ENCODE data around the gene ST6GALNAC2.
"Not testable (repeated sequence)": the region's sequence is repeated elsewhere in the genome, so short reads cannot be mapped to it uniquely, and the experiment has no call there.

The ST6GALNAC2 gene

GRCh38 chr17:76538941-76539570 lies 46.6 kb downstream of the ST6GALNAC2 start:
- no peak for DNase-seq

GRCh38 chr17:76538281-76538931 lies 47.3 kb downstream of the ST6GALNAC2 start:
- no peak for DNase-seq

DNA sequence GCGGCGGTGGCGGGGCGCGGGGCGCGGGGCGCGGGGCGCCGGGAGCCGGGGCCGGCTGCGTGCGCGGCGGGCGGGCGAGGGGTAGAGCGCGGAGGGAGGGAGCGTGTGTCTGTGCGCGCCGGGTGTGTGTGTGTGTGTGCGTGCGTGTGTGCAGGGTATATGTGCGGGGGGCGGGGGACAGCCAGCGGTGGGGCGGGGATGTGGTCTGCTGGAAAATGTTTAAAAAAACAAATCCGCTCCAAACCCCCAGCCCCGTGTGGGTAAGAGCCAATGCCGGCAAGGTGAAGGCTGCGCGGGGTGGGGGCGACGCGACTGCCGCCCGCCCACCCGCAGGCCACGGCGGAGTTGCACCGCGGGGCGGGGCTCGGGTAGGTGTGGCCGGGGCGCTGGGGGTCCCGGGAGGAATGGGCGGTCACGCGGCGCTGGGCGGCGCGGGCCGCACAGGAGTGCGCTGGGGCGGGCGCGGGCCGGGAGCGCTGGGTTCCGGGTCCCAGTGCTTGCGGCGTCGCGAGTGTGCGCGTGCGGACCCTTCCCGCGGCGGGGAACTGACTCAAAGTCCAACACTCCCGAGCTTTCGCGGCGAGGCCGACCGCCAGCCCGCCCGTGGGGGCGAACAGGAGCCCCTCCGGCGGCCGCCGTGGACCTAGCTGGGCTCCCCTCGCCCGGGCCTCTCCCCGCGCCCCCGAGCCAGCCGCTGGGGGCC lies 47.9 kb downstream of the ST6GALNAC2 start, which contains the start of gene CYGB:
CYGB (minus strand) TSS at position 132 of the 703 bp plus-strand sequence. CDS start 167 bp downstream, outside the sequence.
- DNase-seq = no peak

- no peak for DNase-seq
Measured at GRCh38 chr17:76537288-76537577, 48.4 kb downstream of the ST6GALNAC2 start.

DNA sequence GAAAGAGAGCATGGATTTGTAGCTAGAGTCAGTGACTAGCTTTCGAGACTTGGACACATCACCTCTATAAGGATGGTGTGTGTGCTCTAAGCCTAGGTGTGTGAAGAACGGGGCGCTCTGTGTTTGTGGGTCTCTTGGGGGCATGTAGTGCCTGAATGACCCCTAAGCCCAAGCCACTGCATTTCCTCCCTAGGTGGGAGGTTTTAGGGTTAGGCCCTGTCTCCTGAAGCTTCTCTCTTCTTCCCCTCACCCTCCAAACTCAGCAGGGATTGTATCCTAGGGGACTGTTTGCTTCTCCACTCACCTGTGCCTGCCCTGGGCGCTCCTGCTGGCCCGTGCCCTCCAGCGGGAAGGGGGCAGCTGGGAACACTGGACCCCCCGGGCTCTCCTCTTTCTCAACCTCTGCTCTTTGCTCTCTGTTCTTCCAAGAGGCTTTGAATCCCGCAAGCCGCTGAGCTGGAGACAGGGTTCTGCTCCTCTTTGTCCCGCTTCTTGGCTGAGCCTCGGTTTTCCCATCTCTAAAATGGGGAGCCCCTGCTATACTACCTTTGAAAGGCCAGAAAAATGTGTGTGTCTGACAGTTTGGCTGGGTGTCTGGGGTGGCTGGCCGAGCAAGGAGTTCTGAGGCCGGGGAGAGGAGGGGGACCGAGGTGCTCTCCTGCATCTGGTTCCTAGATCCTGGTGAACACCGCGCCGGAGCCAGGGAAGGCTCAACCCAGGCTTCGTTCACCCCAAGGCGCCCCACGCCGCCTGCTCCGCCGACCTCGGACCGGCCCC lies 49.0 kb downstream of the ST6GALNAC2 start:
- DNase-seq = no peak

GRCh38 chr17:76535788-76536510 lies 49.7 kb downstream of the ST6GALNAC2 start:
- DNase-seq = no peak

GRCh38 chr17:76534831-76535732 lies 50.6 kb downstream of the ST6GALNAC2 start:
- DNase-seq = no peak

GRCh38 chr17:76533640-76534359 lies 51.9 kb downstream of the ST6GALNAC2 start:
- not testable (repeated sequence) for DNase-seq

GRCh38 chr17:76532072-76532651 lies 53.5 kb downstream of the ST6GALNAC2 start:
- DNase-seq = no peak

- DNase-seq = no peak
Measured at GRCh38 chr17:76531486-76532038, 54.1 kb downstream of the ST6GALNAC2 start.

DNA sequence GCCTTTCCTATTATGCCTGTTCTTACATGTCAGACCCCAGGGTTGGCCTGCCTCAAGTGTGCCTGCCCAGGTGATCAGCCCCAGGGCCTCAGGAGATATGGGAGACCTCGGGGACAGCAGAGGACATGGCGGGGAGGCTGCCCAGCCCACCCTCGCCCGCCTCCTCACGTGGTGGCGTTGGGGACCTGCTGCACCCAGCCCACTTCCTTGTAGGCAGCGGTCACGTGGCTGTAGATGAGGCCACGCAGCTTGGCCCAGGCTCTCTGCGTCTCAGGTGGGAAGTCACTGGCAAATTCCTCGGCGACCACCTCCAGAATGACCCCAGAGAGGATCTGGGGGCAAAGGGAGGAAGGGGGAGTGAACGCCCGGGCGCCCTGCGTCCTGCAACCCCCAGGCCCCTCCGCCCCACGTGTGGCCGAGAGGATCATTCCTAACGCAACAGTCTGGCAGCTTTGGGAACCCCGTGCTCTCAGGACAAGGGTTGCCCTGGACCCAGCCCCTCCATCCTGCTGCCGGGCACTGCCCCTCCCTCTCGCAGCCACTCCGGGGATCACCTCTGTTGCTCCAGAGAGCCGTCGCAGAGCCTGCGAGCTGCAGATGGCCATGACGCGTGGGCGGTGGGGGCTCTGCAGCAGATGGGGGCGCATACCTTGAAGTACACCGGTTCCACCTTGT lies 54.7 kb downstream of the ST6GALNAC2 start:
- no peak for DNase-seq

DNA sequence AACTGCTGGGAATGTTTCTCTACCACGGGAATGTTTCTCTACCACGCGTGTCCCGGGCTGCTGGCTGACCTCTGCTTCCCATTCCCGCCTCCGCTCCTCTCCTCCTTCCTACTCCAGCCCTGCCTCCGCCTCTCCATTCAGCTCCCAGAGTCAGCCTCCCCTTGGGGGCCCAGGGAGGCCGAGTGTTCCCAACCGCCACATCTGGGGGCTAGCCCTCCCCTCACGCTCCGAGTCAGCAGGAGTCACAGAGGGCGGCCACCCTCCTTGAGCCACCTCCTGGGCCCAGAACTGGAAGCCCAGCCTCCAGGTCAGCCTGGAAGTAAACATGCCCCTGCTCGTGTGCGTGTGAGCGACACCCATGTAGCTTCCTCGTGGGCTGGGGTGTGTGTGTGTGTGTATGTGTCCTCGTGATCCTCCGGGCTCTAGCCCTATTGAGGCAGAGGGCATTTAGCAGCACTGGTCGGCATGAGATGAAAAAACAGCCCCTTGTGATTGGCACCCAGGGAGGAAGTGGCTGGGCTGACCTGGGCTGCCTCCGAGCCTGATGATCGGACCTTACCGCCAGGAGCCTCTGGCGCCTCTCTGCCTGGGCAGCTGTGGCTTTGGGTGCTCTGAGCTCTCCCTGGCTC lies 55.5 kb downstream of the ST6GALNAC2 start:
- no peak for DNase-seq

DNA sequence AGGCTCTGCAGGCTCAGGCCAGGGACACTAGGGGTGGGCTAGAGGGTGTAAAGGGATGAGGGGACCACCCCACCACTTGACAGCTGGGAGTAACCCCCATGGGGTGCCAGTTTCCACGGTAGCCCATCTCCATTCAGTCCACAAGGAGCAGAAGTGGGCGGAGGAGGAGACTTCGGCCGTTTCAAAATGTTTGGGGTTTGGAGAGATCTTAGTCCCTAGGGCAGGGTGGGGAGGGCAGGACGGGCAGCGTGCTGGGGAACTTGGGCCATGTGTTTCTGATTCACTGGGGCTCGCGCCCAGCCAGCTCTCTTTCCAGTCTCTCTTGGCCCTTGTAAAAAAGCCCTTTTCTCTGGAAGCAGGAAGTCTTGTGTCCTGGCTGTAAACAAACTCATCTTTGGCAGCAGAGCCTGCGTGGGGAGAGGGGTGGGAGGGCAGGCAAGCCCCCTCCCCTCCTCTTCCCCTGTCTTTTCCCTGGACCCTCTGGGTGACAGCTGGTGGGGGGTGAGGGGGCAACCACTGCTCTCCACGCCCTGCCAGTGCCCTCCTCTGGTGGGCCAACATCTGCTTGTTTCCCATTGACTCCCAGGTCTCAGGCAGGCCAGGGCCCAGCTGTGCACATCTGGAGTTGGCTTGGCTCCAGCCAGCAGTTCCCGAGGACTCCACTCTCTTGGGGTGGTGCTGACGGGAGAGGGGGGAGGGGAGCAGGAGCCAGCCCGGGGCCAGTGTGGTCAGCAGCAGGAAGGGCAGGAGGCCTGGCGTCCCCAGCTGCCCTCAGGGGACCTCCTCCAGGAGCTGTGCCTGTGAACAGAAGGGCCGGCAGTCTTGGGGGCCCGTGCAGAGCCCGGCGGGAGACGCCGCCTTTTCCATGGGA lies 56.2 kb downstream of the ST6GALNAC2 start:
- no peak for DNase-seq

DNA sequence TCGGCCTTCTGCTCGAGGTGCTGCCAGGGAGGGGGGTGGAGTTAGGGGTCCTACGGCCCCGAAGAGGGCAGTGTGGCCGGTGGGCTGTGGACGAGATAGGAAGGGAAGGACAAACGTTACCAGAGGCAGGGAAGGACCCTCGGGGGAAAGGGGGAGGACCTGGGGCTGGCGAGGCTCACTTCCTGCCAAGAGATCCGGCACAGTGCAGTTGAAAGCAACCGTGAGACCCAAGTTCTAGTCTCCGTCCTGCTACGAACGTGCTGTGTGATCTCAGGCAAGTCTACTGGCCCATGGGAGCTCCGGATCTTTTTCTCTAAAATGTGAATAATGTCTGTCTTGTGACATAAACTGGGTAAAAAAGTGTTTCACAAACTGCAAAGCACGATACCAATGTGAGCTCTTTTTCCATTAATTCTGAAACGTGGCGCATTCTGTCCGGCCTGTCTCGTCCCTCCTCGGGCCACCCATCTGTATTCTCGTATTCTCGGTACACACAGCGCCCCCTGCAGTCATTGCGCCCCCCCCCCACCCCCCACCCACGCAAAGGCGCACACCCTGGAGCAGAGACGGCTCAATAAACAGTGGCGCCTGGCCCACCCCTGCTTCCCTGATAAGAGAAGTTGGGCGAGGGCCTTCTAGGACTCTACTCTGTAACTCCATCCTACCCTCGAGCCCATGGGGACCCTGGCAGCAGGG lies 57.0 kb downstream of the ST6GALNAC2 start:
- DNase-seq = no peak

DNA sequence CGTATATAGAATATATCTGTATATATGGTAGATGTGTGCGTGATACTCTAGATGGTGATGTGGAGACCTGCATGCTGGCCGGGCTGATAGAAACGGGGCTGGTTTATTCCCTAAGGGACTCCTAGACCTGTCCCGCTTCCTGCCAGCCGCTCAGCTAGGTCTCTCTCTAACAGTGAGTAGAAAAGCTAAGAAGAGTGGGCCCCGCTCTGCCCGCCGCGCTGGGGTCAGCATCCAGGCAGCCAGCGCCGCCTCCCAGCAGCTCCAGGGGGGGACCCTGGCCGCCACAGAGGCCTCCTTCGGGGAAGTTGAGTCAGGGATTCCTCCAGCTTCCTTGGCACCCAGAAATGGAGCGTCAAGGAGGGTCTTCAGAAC lies 57.5 kb downstream of the ST6GALNAC2 start:
- DNase-seq = no peak

DNA sequence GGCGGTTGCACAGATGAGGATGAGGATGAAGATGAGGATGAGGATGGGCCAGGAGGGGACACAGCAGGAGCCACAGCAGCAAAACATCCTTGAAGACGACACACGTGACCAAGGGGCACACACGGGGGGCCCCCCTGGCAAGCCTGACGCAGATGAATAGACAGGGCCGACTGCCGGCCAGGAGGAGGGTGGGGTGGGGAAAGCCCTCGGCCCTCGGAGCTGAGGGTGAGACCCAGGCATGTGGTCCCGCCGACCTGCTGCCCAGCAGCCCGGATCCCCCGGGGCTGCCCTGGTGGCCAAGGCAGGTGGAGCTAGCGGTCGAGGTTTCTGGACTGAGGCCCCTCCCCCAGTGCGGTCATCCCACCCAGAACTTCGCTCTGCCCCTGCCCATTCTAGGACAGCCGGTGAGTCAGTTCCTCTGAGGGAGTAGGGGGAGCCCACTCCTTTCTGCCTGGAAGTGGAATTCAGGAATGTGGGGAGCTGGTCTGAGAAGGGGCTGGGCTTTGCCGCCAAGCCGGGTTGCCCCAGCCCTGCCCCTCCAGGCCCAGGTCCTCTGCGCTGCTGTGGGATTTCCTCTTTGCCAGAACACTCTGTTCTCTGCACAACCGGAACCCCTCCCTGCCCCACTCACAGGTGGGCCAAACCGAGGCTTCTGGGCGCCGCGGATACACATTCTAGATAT lies 58.1 kb downstream of the ST6GALNAC2 start:
- peak; percentile 56 to 66 for DNase-seq

DNA sequence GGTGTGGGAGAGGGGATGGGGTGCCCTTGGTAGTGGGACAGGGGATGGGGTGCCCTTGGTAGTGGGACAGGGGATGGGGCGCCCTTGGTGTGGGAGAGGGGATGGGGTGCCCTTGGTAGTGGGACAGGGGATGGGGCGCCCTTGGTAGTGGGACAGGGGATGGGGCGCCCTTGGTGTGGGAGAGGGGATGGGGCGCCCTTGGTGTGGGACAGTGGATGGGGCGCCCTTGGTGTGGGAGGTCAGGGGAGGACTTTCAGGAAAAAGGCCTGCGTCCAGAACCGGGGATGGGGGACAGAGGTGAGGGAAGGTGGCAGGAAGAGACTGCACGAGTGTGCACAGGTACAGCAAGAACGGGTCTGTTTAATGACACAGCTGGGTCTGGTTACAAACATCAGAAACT lies 58.6 kb downstream of the ST6GALNAC2 start:
- not testable (repeated sequence) for DNase-seq

All from CD4-positive, alpha-beta T cell treated with Interleukin-1 beta for 1 hour (primary cell).